T1000 (cell line): Measurements from ENCODE around the gene GDF15.

ENCODE experiments used
- DNase-seq: peaks from one replicate; lab custom pipeline; 2025; ENCODE audit warnings: mixed read lengths; lab: John Stamatoyannopoulos, UW

The GDF15 gene

GRCh38 chr19:18419195-18419698 is 33.3 kb downstream of the GDF15 start, which contains the start of gene SSBP4:
Gene SSBP4 (plus strand): TSS chr19:18419398. CDS start chr19:18419649, 251 bp downstream.
- peak; percentile 61 for DNase-seq

DNA sequence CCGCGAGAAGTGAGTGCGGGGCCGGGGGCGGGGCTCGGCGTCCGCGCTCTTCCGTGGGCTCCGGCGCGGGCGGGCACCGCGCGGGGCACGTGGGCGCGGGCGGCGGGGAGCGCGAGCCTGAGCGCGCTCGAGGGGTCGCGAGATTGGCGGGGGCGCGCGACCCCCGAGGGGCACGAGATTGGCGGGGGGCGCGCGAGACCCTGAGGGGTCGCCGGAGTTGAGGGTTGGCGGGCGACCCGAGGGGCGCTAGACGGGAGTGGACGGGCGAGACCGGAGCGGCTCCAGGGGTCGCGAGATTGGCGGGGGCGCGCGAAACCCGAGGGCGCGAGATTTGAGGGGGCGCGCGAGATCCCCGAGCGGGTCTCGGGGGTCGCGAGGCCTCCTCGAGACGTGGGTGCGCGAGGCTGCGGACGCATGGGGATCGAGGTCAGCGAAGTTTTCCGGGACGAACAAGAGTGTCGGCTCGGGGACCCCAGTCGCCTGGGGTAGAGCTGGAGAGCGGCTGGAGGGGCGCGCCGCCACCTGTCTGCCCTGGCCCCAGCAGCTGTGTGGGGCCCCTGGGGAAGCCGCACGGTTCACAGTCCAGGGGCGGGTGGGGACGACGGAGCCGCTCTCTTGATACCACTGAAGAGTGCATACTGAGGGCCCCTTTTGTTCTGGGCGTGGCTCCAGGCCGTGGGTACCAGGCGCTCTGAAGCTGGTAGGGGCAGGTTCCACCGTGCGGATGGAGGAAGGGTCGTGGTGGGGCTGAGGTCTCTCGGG is 33.9 kb downstream of the GDF15 start:
- DNase-seq: no peak

DNA sequence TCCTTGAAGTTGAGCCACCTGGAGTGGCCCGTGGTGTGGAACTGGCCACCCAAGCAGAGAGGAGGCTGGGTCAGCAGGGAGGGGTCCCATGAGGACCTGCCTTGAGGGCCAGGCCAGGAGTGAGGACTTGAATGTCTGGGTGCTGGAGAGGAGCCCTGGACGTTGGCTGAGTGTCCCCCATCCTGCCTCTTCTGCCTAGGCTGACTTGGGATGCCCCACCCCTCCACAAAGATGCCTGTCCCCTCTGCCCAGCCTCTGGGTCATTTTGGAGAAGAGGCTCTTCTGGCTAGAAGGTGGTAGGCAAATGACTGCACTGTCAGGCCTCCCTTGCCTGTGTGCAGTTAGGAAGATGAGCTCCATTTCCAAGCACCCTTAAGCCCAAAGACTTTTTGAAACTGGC is 35.0 kb downstream of the GDF15 start:
- DNase-seq: no peak

DNA sequence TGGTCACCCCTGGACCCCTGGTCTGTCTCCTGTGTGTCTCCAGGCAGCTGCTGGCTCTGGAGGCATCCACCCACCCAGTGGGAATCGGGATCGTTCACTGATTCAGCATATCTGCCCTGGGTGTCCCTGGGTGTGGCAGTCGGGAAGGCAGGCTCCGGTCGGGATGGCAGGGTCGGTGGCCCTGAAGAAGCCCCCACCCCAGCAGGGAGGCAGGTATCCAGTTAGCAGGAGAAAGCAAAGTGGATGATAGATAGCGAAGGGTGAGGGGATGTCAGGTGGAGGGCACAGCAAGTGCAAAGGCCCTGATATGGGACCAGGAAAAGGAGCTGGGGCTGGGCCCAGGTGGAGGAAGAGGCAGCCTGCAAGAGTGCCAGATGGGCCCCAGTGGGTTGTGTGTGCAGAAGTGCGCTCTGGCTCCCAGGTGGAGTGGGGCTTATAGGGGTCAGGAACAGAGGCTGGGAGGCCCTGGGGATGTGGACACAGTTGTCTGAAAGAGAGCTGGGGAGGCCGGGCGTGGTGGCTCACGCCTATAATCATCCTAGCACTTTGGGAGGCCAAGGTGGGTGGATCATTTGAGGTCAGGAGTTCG is 35.5 kb downstream of the GDF15 start:
- no peak for DNase-seq

DNA sequence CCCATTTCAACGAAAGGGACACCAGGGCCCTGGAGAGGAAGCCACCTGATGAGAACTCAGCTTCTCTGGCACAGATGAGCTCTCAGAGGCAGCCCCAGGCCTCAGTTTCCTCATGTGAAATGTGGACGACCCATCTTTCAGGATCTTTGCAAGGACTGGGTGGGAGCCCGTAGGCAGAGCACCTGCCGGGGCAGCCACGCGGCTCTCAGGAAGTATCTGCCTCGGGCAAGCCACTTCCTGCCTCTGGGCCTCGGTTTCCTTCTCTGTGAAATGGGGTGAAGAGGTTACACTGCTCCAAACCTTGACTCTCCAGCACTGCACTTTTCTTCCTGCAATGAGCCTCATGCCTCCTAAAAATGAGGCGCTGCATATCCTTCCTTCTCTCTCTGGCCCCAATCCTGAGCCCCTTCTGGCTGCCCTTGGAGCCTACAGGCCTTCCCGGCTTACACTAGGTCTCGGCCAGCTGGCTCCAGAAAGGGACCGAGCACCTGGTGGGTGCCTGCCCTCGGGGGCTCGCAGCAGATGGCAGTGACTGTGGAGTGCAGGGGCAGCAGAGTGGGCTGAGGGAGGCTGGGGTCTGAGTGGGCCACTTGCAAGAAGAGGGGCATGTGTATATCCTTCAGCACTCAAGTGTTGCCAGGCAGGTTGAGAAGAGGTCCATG is 36.7 kb downstream of the GDF15 start:
- no peak for DNase-seq

- no peak for DNase-seq
These were observed 37.5 kb downstream of the GDF15 start for GRCh38 chr19:18423258-18424020.

- DNase-seq: no peak
These were observed 38.3 kb downstream of the GDF15 start for GRCh38 chr19:18424122-18424889.

DNA sequence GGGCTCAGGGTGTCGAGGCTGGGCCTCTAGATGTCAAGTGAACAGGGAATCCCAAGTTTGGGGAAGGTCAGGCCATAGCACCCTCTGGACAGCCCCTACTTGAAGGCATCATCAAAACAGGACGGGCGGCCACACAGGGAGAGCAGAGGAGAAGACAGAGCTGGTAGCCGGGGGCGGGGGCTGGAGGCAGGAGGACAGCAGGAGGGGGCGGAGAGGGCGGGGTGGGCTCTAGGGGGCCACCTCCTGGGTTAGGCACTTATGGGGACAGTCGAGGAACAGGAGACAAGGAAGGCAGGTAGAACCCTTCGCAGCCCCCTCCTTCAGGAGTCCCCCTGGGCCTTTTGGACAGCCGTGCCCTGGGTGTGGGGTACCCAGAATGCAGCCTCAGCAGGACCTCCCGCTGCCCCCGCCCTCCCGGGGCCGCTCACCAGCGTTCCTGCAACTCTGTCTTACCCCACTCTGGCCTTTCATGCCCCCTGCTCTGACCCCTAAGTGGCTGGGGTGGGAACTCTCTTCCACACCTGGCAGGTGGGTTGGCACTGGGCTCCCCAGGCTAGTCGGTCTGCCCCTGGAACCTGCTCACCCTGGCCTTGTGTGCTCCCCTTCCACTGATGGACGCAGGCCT is 39.0 kb downstream of the GDF15 start:
- no peak for DNase-seq

GRCh38 chr19:18425515-18426415 is 39.8 kb downstream of the GDF15 start:
- DNase-seq: peak; percentile 35

- no peak for DNase-seq
These were observed 40.4 kb downstream of the GDF15 start for GRCh38 chr19:18426416-18426767.

- no peak for DNase-seq
These were observed 41.3 kb downstream of the GDF15 start for GRCh38 chr19:18427080-18427742.

DNA sequence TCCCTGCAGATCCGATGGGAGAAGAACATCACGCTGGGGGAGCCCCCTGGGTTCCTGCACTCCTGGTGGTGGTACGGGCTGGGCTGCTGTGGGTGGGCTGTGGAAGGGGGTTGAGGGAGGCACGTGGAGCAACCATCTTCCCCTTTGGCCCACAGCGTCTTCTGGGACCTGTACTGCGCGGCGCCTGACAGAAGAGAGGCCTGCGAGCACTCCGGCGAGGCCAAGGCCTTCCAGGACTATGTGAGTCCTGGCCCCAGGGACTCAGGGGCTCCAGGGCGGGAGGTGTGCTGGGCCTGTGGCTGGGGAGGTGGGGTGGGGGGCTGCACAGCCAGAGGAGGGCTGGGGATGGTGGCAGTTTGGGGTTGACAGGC is 41.8 kb downstream of the GDF15 start:
- no peak for DNase-seq

GRCh38 chr19:18428173-18428786 is 42.3 kb downstream of the GDF15 start:
- DNase-seq: no peak

GRCh38 chr19:18428787-18429674 is 43.1 kb downstream of the GDF15 start:
- peak; percentile 82 for DNase-seq

GRCh38 chr19:18429717-18430416 is 43.9 kb downstream of the GDF15 start:
- no peak for DNase-seq

DNA sequence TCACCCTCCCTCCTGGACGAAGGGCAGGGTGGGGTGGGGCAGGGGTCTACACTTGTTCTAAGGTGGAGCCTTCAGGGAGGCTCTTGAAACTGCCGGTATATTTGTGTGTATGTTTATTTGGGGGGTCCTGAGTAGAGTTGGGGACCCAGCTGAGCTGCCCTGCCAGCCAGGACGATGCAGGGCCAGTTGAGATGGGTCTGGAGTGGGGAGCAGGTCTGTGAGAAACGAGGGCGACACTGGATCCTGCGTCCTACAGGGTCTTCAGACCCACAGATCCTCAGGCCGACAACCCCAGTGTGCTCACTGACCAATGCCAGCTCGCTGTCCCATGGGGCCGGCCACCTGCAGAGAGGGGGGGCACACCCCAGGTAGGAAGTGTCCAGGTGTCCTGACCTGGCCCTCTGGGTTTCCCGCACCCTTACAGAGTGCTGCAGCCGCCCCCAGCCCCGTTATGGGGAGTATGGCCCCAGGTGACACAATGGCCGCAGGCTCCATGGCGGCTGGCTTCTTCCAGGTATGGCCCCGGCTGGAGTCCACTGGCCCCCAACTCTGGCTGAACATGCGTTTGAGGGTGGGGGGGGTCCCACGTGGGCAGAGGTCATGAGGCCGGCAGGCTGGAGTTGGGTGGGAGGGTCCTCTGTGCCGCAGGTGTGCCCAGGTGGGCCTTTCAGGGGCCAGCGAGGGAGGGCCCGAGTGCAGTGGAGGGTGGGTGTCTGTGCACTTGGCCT is 44.6 kb downstream of the GDF15 start:
- DNase-seq: no peak
